Karpas-422 (cell line): ENCODE data around the gene KCNH1. TPM values are rescaled to one million over a fixed set of nuclear protein-coding genes. Genes with fewer than 3 reads are reported as not detected.

Experiments
- DNase-seq: peaks from one replicate; pipeline ENCODE4 v3.0.0-alpha.2; 2015
- H2AFZ ChIP-seq: fragments of 200-600 bp; sonication (generic); 2 replicates; pipeline ENCODE4 v1.6.1; 2014; ENCODE audit warnings: antibody characterized with exemption, low read length, mixed read lengths
- H3K27ac ChIP-seq: fragments of 200-600 bp; sonication (generic); 2 replicates; pipeline ENCODE4 v1.5.1; 2014; ENCODE audit warnings: mild to moderate bottlenecking, low read length, moderate library complexity
- H3K27me3 ChIP-seq: fragments of 200-600 bp; sonication (generic); 2 replicates; pipeline ENCODE4 v1.6.1; 2014; ENCODE audit warnings: low read length, mixed read lengths
- H3K36me3 ChIP-seq: fragments of 200-600 bp; sonication (generic); 2 replicates; pipeline ENCODE4 v1.6.1; 2014; ENCODE audit warnings: low read length, mixed read lengths; ENCODE audit not compliant: insufficient read depth
- H3K4me1 ChIP-seq: fragments of 200-600 bp; sonication (generic); 2 replicates; pipeline ENCODE4 v1.6.1; 2014; ENCODE audit warnings: mild to moderate bottlenecking, low read length, mixed read lengths
- H3K4me2 ChIP-seq: fragments of 200-600 bp; sonication (generic); 2 replicates; pipeline ENCODE4 v1.6.1; 2014; ENCODE audit warnings: low read length, low read depth, mild to moderate bottlenecking; ENCODE audit not compliant: poor library complexity, severe bottlenecking
- H3K4me3 ChIP-seq: fragments of 200-600 bp; sonication (generic); 2 replicates; pipeline ENCODE4 v1.5.1; 2014; ENCODE audit warnings: mild to moderate bottlenecking, antibody characterized with exemption, low read length, mixed read lengths
- H3K79me2 ChIP-seq: fragments of 200-600 bp; sonication (generic); 2 replicates; pipeline ENCODE4 v1.6.1; 2014; ENCODE audit warnings: mild to moderate bottlenecking, low read length, mixed read lengths
- H3K9ac ChIP-seq: fragments of 200-600 bp; sonication (generic); 2 replicates; pipeline ENCODE4 v1.6.0; 2014; ENCODE audit warnings: low read length
- H3K9me2 ChIP-seq: fragments of 200-600 bp; sonication (generic), shearing (Covaris generic); replicated peaks from 2 replicates; pipeline ENCODE4 v1.6.0; 2014; ENCODE audit warnings: mild to moderate bottlenecking, low read length, moderate library complexity; ENCODE audit not compliant: insufficient read depth
- H3K9me3 ChIP-seq: fragments of 300-700, 200-600 bp; sonication (generic); 2 replicates; pipeline ENCODE4 v1.6.1; 2014; ENCODE audit warnings: low read length, mixed read lengths
- H4K20me1 ChIP-seq: fragments of 200-600 bp; sonication (generic); 2 replicates; pipeline ENCODE4 v1.6.1; 2014; ENCODE audit warnings: mild to moderate bottlenecking, antibody characterized with exemption, low read length, low read depth; ENCODE audit not compliant: insufficient read depth
- total RNA-seq: library from RNA; depleted of rRNA; stranded (reverse); fragments of >200 nt; shearing (Covaris generic); gene quantifications from 2 replicates; pipeline ENCODE4 v1.2.3, GENCODE V29; 2014; ENCODE audit warnings: low replicate concordance

KCNH1 gene
- total RNA-seq, 1 experiment from 2014 or later: not detected

DNA sequence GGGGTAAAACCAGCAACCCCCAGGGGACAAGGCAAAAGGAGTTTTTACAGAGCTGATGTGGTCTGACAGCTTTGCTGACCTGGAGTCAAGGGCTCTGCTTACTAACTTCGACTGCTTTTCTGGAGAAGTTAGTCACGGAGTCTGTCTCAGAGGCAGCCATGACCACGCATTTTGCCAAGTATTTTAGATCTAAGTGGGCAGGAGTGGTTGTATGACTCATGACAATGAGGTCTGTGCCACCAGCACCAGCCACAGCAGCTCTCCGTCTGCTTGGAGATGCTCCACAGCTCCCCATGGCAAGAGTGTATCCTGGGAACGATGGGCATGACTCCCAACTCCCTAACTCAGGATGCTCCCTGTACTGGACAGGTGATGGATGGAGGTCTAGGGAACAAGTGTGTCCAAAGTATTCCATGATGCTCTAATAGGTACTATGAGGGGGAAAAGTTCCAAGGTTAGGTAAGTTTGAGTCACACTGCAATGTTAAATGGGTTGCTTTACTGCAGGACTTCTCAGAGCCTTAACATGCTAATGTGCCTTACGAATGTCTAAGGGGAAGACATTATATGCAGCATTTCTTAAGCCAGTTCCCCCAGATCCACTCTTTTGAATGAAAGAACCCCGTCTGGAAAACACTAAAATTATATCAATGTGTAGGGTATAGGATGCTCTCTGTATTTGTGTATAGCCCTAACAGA lies 446.2 kb downstream of the KCNH1 start:
- H4K20me1 ChIP-seq: no peaks in the 10 kb centered on the region
- no peaks in the 10 kb centered on the region for H3K4me1 ChIP-seq
- H3K9ac ChIP-seq: no peak overlapping the region
- H3K36me3 ChIP-seq: no peaks in the 10 kb centered on the region
- no peaks in the 10 kb centered on the region for H3K9me3 ChIP-seq
- no peak overlapping the region for H2AFZ ChIP-seq
- no peak for DNase-seq
- no peak overlapping the region for H3K27ac ChIP-seq
- no peaks in the 10 kb centered on the region for H3K27me3 ChIP-seq
- H3K79me2 ChIP-seq: no peaks in the 10 kb centered on the region
- H3K9me2 ChIP-seq: no peaks in the 10 kb centered on the region
- H3K4me2 ChIP-seq: no peak overlapping the region
- no peak overlapping the region for H3K4me3 ChIP-seq

DNA sequence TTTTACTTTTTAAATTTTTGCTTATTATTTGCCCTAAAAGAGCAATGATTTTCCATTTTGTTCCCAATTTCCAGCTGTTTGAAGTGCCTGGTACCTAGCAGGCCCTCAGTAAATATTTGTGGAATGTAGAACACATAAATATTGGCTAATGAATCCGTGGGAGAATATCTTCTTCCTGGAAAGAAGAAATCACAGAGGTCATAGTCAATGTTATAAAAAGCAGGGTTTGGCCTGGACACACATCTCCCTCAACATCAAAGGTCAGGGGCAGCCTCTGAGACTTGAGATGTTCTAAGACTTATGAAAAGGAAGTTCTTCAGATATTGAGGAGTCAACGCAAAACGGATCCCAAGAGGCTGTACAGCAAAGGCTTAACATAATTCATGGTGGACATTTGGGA lies 447.1 kb downstream of the KCNH1 start:
- no peaks in the 10 kb centered on the region for H3K36me3 ChIP-seq
- no peaks in the 10 kb centered on the region for H3K27me3 ChIP-seq
- no peaks in the 10 kb centered on the region for H3K9me3 ChIP-seq
- H3K4me1 ChIP-seq: no peaks in the 10 kb centered on the region
- no peak overlapping the region for H3K9ac ChIP-seq
- H4K20me1 ChIP-seq: no peaks in the 10 kb centered on the region
- H3K79me2 ChIP-seq: no peaks in the 10 kb centered on the region
- no peak overlapping the region for H3K4me3 ChIP-seq
- H2AFZ ChIP-seq: no peak overlapping the region
- H3K9me2 ChIP-seq: no peaks in the 10 kb centered on the region
- H3K27ac ChIP-seq: no peak overlapping the region
- no peak for DNase-seq
- H3K4me2 ChIP-seq: no peak overlapping the region

- DNase-seq: no peak
- H3K27ac ChIP-seq: no peak overlapping the region
- H3K79me2 ChIP-seq: no peaks in the 10 kb centered on the region
- no peaks in the 10 kb centered on the region for H3K27me3 ChIP-seq
- no peaks in the 10 kb centered on the region for H3K9me3 ChIP-seq
- no peaks in the 10 kb centered on the region for H3K36me3 ChIP-seq
- H2AFZ ChIP-seq: no peak overlapping the region
- H4K20me1 ChIP-seq: no peaks in the 10 kb centered on the region
- no peaks in the 10 kb centered on the region for H3K4me1 ChIP-seq
- H3K9me2 ChIP-seq: no peaks in the 10 kb centered on the region
- H3K9ac ChIP-seq: no peak overlapping the region
- no peak overlapping the region for H3K4me3 ChIP-seq
- H3K4me2 ChIP-seq: no peak overlapping the region
Observed at GRCh38 chr1:210685295-210685650, 448.7 kb downstream of the KCNH1 start.

DNA sequence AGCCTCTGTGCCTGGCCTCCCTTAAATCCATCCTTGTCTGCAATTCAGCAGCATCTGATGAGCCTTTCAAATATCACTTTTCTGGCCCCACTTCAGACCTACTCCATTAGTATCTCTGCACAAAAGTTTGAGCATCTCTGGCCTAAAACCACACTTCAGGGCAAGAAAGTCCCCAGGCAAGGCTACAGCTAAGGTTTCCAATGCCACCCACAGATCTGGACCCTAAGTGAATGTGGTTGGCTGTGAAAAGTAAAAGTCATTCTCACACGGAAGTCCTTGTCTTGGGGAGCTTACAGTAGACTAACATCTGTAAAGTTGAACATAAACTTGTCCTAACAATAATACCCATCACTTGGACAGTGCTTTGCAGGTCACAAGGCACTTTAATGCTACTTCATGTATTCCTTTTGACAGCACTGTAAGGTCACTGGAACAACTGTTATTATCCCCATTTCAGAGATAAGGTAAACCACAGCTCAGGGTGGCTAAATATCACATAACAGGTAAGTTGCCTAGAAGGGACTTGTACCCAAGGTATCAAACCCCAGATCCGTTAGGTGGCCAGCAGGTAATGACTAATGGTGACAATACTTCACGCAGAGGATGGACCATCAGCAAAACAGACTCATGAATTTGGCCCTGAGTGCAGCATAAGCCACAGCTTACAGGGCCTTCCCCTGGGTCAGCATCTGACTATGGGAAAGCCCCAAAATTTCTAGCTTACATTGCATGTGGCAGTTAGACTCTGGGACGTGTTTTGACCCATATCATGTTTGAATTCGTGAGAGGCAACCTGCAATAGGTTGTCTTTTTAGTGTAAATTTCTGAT lies 449.3 kb downstream of the KCNH1 start:
- no peak overlapping the region for H3K4me3 ChIP-seq
- no peak overlapping the region for H3K27ac ChIP-seq
- no peak overlapping the region for H3K4me2 ChIP-seq
- no peaks in the 10 kb centered on the region for H3K9me2 ChIP-seq
- H3K9me3 ChIP-seq: no peaks in the 10 kb centered on the region
- no peaks in the 10 kb centered on the region for H3K4me1 ChIP-seq
- H4K20me1 ChIP-seq: no peaks in the 10 kb centered on the region
- no peaks in the 10 kb centered on the region for H3K27me3 ChIP-seq
- H3K79me2 ChIP-seq: no peaks in the 10 kb centered on the region
- no peak overlapping the region for H3K9ac ChIP-seq
- H3K36me3 ChIP-seq: no peaks in the 10 kb centered on the region
- H2AFZ ChIP-seq: no peak overlapping the region
- DNase-seq: no peak

- no peak overlapping the region for H3K4me2 ChIP-seq
- H3K4me1 ChIP-seq: no peaks in the 10 kb centered on the region
- H3K9me3 ChIP-seq: no peaks in the 10 kb centered on the region
- H3K27ac ChIP-seq: no peak overlapping the region
- H3K27me3 ChIP-seq: no peaks in the 10 kb centered on the region
- H3K79me2 ChIP-seq: no peaks in the 10 kb centered on the region
- H3K36me3 ChIP-seq: no peaks in the 10 kb centered on the region
- H3K9ac ChIP-seq: no peak overlapping the region
- no peak for DNase-seq
- H4K20me1 ChIP-seq: no peaks in the 10 kb centered on the region
- no peak overlapping the region for H3K4me3 ChIP-seq
- H3K9me2 ChIP-seq: no peaks in the 10 kb centered on the region
- H2AFZ ChIP-seq: no peak overlapping the region
Observed at GRCh38 chr1:210683403-210684047, 450.4 kb downstream of the KCNH1 start.

- no peaks in the 10 kb centered on the region for H3K36me3 ChIP-seq
Observed at GRCh38 chr1:210681158-210681557, 452.8 kb downstream of the KCNH1 start.

GRCh38 chr1:210678306-210678705 lies 455.6 kb downstream of the KCNH1 start:
- no peak overlapping the region for H3K27ac ChIP-seq
- H2AFZ ChIP-seq: no peak overlapping the region
- no peaks in the 10 kb centered on the region for H3K79me2 ChIP-seq
- H4K20me1 ChIP-seq: no peaks in the 10 kb centered on the region
- H3K4me1 ChIP-seq: no peaks in the 10 kb centered on the region
- no peak overlapping the region for H3K4me2 ChIP-seq
- H3K4me3 ChIP-seq: no peak overlapping the region
- H3K27me3 ChIP-seq: no peaks in the 10 kb centered on the region
- H3K9me3 ChIP-seq: no peaks in the 10 kb centered on the region
- H3K9me2 ChIP-seq: no peaks in the 10 kb centered on the region
- no peak overlapping the region for H3K9ac ChIP-seq
- no peaks in the 10 kb centered on the region for H3K36me3 ChIP-seq
- DNase-seq: no peak

More at GRCh38 chr1:210681158-210681557, 452.8 kb downstream of the KCNH1 start:
- H2AFZ ChIP-seq: no peak overlapping the region
- H3K9me2 ChIP-seq: no peaks in the 10 kb centered on the region
- H3K9me3 ChIP-seq: no peaks in the 10 kb centered on the region
- DNase-seq: no peak
- no peaks in the 10 kb centered on the region for H3K27me3 ChIP-seq
- H3K4me1 ChIP-seq: no peaks in the 10 kb centered on the region
- H3K4me2 ChIP-seq: no peak overlapping the region
- no peaks in the 10 kb centered on the region for H4K20me1 ChIP-seq
- H3K4me3 ChIP-seq: no peak overlapping the region
- no peak overlapping the region for H3K9ac ChIP-seq
- H3K79me2 ChIP-seq: no peaks in the 10 kb centered on the region
- no peak overlapping the region for H3K27ac ChIP-seq

GRCh38 chr1:210677533-210677932 lies 456.4 kb downstream of the KCNH1 start:
- no peak overlapping the region for H3K4me3 ChIP-seq
- H3K79me2 ChIP-seq: no peaks in the 10 kb centered on the region
- no peak overlapping the region for H3K9ac ChIP-seq
- no peak overlapping the region for H3K4me2 ChIP-seq
- no peaks in the 10 kb centered on the region for H3K36me3 ChIP-seq
- H3K9me2 ChIP-seq: no peaks in the 10 kb centered on the region
- no peaks in the 10 kb centered on the region for H4K20me1 ChIP-seq
- no peaks in the 10 kb centered on the region for H3K9me3 ChIP-seq
- H3K4me1 ChIP-seq: no peaks in the 10 kb centered on the region
- no peak for DNase-seq
- H2AFZ ChIP-seq: no peak overlapping the region
- no peaks in the 10 kb centered on the region for H3K27me3 ChIP-seq
- no peak overlapping the region for H3K27ac ChIP-seq
